NK-92 (cell line): Measurements from ENCODE around the gene YRDC.
"Not testable (repeated sequence)": the region's sequence is repeated elsewhere in the genome, so short reads cannot be mapped to it uniquely, and the experiment has no call there.

Source experiments
- DNase-seq: peaks from one replicate; lab custom pipeline; 2025; ENCODE audit not compliant: unreplicated experiment; lab: John Stamatoyannopoulos, UW

The YRDC gene

DNA sequence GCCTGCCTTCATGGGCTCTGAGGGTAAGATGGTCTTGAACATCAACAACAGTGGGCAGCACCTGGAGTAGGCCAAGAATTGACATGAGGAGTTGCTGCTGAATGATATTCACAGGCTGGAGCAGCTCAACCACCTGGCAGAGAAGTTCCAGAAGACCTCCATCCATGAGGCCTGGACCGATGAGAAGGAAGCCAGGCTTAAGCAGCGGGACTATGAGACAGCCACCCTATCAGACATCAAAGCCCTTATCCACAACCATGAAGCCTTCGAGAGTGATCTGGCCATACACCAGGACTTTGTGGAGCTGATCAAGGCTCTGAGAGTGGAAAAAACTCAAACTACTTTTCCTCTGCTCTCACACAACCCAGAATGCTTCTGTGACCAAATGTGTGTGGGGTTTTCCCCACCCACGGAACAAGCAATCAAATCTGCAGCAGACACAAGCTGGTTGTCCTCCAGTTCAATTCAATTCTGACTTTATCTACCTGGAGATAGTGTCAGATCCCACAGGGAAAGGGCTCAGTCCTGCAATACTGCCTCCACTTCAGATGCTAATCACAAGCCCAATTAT is 31.0 kb downstream of the YRDC start:
- no peak for DNase-seq

DNA sequence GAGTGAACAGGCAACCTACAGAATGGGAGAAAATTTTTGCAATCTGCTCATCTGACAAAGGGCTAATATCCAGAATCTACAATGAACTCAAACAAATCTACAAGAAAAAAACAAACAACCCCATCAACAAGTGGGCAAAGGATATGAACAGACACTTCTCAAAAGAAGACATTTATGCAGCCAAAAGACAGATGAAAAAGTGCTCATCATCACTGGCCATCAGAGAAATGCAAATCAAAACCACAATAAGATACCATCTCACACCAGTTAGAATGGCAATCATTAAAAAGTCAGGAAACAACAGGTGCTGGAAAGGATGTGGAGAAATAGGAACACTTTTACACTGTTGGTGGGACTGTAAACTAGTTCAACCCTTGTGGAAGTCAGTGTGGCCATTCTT is 36.6 kb downstream of the YRDC start:
- not testable (repeated sequence) for DNase-seq

DNA sequence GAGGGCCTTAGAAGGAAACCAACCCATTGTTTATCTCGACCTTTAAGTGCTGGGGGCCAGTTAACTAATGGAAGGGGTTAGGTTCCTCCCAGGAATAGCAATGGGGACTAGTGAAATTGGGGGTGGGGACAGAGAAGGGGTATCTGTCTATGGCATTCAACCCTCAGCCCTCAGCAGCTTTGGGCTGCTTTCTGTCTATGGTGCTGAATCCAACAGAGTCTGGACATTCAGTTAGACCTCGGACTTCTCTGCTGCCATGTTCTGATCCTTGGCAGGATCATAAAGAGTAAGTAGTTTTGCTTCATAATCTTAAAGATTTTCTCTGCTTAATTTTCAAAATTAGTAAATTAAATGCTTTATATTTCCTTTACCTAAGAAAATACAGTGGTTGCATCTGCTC is 40.5 kb downstream of the YRDC start:
- no peak for DNase-seq

DNA sequence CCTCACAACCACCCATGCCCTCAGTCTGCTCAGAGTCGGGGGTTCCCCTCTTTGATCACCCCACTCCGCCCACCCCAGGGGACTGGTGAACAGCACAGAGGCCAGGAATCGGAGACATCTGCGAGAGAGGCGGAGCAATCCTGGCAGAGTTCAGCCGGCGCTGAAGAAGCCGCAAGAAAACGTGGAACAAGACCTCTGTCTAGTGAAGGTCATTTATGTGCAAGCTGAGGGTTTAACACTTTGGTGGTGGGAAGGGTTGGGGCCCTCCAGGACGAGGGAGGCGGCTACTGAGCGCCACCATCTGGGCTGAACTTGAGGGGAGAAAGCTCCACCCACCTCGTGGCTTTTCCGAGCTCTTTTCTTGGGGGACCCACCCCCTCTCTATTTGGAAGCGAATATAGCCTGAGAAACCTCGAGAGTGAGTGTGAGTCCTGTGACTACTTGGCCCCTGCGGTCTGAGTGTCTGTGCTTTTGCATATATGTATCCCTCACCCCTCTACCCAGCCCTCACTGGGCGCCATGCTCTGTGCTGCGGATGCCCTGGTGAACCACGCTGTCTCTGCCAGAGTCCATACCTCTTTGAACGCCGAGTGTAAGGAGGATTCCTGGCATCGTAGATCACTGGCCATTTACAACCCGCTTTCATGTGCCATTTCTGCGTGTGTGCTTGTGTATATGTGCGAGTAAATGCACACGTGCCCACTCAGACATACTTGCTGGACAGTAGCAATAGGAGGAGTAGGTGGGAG is 41.9 kb downstream of the YRDC start:
- no peak for DNase-seq

DNA sequence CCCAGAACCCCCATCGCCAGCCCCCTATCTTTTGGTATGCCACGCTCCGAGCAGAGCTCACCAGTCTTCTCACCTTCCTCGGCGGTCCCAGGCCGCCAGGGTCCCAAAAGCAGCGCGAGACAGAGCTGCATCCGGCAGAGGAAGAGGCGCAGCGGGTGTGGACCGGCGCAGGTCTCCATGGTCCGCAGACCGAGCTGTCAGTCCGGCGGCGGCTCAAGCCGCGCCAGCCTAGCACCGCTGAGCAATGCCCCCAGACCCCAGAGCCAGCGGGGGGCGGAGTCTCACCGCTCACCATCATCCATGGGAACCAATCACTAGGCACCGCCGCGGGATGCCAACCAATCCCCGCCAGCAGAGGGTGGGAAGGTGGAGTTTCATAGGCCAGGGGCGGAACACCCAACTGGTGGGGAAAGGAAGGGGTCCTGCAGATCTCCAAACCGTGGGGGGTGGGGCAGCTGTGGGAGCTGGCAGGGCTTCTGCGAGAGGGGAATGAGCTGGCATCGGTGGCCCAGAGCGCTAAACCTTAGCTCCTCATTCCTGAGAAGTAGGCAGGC is 43.0 kb downstream of the YRDC start, which contains the start of gene EPHA10:
TSS of gene EPHA10 (minus strand) at position 233 of the 554 bp plus-strand sequence. CDS start at position 179, 54 bp downstream.
- no peak for DNase-seq

DNA sequence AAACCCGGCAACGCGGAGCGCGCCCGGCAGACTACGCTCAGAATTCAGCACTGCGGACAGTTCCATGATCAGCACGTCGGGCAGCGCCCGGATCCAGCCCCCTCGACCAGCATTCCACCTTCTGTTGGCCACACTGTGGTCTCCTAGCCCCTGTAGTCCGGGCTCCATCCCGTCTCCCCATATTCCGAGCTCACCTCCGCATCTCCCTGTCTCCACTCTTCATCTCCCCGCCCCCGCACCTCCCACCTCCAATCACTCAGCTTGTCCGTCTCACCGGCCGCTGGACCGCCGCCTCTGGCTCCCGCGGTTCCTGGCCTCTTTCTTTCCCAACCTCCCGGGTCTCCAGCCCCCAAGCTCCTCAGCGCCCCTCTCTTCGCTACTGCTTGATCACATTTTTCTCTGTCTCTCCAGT is 43.6 kb downstream of the YRDC start:
- no peak for DNase-seq

DNA sequence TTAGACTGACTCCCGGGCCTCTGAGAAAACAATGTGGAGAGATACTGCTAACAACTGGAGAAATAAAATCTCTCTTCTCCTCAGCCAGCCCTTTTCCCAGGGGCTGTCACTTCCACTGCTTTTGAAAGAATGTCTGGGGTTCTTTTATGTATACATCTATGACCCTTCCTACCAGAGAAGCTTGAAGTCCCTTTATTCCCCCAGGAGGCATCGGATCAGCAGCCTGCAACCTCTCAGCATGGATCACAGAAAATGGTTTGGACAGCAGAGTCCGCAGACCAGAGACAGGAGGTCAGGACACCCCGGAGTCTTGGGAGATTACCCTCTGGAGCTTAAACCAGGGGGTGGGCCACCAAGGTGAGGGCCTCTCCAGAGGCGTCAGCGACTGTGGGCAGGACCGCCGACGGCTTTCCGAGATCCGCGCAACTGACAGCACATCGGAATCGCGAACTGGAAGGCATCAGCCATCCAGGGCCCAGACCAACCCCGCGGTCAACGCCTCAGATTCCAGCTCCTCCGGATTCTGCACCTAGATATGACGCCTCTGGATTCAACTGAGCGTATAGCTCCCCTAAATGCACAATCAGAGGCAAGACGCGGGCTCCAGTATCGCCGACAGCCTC is 44.1 kb downstream of the YRDC start:
- no peak for DNase-seq

DNA sequence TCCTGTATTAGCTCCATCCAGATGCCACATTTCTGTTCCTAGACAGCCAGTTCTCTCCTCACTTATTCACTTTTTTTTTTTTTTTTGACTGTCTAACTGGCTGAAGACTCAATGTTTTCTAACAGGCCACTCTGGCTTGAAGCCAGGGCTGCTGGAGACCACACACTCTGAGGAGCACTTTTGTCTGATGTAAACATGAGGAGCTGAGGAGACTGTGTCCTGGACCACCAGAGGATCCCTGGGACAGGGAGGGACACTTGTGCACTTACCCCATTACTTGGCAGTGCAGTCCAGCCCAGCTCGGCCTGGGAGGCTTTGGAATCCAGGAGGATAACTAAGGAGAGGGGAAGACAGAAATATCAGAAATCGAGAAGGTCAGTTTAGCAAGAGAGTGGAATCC is 45.5 kb downstream of the YRDC start:
- no peak for DNase-seq

DNA sequence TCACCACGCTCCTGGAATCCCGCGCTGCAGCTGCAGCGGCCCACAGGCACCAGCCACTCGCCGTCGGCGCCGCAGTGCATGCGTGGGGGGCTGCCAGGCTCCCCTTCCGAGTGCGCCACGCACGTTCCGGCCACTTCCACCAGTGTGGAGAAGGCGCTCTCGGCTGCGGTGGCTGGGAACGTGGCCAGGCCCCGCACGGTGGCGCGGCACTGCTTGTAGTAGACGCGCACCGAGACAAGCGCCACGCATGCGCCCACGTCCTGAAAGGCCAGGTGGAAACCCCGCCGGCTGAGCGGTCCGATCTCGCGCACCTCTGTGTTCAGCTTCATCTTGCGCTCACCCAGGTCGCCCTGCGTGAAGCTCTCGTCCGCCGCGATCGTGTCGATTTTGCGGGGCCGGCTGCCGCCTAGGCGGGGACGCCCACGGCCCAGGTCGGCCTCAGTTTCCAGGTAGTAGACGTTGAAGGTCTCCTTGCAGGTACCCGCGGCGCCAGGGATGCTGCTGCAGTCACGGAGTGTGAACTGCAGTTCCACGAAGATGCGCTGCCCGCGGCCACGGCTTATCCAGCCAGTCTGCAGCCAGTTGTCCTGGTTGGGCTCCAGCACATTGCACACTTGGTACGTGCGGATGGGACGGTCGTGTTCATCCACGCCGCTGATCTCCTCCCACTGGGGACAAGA is 46.5 kb downstream of the YRDC start:
- no peak for DNase-seq

DNA sequence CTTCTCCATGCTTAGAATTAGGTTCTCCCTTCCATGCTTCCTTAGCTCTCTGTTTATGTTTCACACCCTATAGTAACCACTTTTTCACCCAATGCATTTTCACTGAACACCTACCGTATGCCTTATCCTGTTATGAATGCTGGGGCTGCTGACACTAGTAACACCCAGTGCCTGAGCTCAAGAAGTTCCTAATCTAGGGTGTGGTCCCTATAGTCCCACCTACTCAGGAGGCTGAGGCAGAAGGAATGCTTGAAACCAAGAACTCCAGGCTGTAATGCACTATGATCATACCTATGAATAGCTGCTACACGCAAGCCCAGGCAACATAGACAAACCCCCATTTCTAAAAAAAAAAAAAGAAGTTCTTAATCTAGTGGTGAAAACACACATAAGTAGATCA is 48.6 kb downstream of the YRDC start:
- DNase-seq: no peak

DNA sequence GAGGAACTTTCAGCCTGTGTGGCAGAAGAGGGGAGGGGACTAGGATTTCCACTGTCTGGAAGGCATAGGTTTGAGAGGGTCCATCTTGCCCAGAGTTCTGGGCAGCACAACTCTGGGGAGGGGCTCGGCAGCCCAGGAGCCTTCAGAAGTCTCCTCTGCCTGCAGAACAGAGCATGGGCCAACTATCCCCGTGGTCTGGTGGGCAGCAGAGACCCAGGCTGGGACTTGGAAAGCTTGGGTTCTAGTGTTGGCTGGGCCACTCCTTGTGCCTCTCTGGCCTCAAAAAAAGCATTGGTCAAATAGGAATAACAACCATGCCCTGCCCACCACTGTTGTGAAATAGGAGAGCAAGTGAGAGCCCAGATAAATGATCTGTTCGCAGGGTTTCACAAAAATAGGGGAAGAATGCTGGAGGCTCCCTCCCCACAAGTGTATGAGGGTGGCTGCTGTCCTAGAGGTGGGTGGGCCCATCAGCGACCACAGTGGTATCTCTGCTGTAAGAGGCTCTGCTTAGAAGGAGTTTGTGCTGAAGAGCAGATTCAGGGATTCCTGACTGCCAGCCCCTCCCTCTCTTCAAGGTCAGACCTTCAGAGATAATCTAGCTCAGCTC is 52.0 kb downstream of the YRDC start:
- DNase-seq: no peak

DNA sequence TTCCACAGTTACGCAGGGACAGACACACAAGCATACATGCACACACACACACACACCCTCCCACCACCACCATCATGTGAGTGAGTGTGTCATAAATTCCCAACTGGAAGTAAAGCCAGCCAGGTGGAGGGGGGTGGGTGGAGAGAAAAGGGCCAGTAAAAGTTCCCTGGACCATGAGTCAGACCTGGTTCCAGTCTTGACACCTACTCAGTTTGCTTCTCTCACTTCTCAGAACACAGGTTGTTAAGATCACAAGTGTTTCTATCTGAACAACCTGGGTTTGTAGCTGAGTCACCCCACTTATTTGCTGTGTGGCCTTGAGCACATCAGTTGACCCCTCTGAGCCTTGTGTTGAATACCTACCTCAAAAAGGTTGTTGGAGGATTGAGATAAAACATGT is 52.7 kb downstream of the YRDC start:
- no peak for DNase-seq

DNA sequence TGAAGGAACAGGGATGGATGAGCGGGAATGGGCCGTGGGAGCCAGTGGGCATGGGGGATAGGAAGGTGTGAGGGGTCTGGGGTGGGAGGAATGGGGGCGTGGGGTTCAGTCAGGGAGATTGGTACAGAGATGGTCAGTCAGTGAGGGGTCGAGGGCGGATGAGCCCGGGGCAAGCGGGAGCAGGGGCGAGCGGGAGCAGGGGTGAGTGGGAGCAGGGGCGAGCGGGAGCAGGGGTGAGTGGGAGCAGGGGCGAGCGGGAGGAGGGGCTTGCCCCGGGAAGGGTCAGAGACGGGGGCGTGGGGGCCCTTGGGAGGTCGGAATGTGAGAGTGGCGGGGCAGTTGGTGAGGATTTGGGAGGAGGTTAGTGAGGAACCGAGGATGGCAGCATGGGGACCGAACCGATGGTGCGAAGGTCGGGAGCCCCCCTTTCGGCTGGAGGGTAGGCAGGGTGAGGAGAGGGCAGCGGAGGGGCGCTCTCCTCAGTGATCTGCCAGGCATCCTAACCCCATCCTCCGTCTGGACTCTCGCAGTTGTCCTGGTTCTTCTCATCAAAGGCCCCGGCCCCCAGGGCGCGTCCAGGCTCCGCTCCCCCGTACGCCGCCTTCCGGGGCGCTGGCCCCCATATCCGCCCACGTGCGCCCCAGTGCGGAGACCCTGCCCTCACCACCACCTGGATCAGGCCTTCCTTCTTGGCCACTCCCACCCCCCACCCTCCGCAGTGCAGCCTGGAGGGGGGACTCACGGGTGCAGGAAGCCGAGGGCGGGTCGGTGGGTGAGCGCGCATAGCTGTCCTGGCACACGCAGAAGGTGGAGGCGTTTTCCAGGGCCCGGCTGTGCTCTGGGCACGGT is 54.3 kb downstream of the YRDC start:
- no peak for DNase-seq
